DND-41 (cell line): ENCODE results near the gene FAM180A.

ENCODE experiments used
- EZH2 ChIP-seq: IDR thresholded peaks from 3 replicates; pipeline ENCODE4 v1.6.1; 2012; ENCODE audit warnings: borderline replicate concordance, low read depth, mild to moderate bottlenecking, moderate library complexity, low read length, inconsistent platforms; ENCODE audit not compliant: severe bottlenecking
- TF ChIP-seq, protein P1 (sequence below): IDR thresholded peaks from 2 replicates; pipeline ENCODE4 v1.5.1; 2012; ENCODE audit warnings: borderline replicate concordance, low read length, moderate library complexity, mild to moderate bottlenecking; ENCODE audit not compliant: poor library complexity, severe bottlenecking; ENCODE audit errors: extremely low read depth

DNA sequence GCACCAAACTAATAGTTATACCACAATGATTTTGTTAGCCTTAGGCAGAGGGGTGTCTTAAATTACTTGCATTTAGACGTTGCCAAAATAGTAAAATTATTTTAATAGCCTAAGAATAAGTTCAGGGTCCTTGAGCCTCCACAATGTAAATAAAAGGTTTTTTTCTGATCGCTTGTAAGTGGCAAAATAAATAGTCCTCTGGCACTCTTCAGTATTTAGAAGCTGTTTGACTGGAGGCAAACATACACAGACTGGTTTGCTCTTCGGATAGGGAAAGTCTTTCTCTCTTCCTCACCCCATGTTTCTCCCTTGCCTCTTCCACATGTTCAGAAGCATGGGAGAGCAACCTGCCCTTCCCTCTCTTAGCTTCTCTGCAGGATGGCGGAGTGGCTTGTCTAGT lies 49.5 kb upstream of the FAM180A start:
- no peak for TF ChIP-seq EZH2
- TF ChIP-seq, protein P1, sequence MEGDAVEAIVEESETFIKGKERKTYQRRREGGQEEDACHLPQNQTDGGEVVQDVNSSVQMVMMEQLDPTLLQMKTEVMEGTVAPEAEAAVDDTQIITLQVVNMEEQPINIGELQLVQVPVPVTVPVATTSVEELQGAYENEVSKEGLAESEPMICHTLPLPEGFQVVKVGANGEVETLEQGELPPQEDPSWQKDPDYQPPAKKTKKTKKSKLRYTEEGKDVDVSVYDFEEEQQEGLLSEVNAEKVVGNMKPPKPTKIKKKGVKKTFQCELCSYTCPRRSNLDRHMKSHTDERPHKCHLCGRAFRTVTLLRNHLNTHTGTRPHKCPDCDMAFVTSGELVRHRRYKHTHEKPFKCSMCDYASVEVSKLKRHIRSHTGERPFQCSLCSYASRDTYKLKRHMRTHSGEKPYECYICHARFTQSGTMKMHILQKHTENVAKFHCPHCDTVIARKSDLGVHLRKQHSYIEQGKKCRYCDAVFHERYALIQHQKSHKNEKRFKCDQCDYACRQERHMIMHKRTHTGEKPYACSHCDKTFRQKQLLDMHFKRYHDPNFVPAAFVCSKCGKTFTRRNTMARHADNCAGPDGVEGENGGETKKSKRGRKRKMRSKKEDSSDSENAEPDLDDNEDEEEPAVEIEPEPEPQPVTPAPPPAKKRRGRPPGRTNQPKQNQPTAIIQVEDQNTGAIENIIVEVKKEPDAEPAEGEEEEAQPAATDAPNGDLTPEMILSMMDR: no peak
